Adipose tissue (tissue), 3 donors: Measurements from ENCODE around the gene PRDM16. TPM values are rescaled to one million over a fixed set of nuclear protein-coding genes. Genes with fewer than 3 reads are reported as not detected.

Source experiments
- H3K27ac ChIP-seq: one replicate; pipeline ENCODE4 v1.5.1; 2013; ENCODE audit warnings: low read depth, low read length
- WGBS, 3 donors: extraction: QIAGEN DNeasy Blood & Tissue Kit; methylation state at CpG; one replicate each; pipeline ENCODE4 v1.1.7; 2013; 5-methylcytosine and 5-hydroxymethylcytosine counted together
- polyA plus RNA-seq, 3 donors: library from polyadenylated mRNA; stranded (reverse); fragments of 200-250 nt; gene quantifications; one replicate each; pipeline ENCODE4 v1.2.3, GENCODE V29; 2013
- donor health status: healthy with polysubstance abuse.
- donor health status: Bipolar disorder and iron deficiency.
- donor health status: healthy.

PRDM16 gene
- polyA plus RNA-seq, 3 donors, result 1.6 to 3.6 (median 1.6) TPM

- no peak overlapping the region for H3K27ac ChIP-seq
- WGBS, 3 donors, result 5 to 53% (median 6%) methylated on average over 55 to 63 of the region's 63 CpGs
These were observed 324.3 kb downstream of the PRDM16 start for GRCh38 chr1:3393024-3393986.

GRCh38 chr1:3393987-3394920, 325.3 kb downstream of the PRDM16 start:
- no peak overlapping the region for H3K27ac ChIP-seq
- 29 to 71% (median 29%) methylated on average over 41 to 59 of the region's 59 CpGs for WGBS, 3 donors

- WGBS, 3 donors, result 63 to 87% (median 84%) methylated on average over 11 of the region's 11 CpGs
- H3K27ac ChIP-seq, result no peak overlapping the region
These were observed 327.4 kb downstream of the PRDM16 start for GRCh38 chr1:3396411-3396810.

GRCh38 chr1:3397311-3397710, 328.3 kb downstream of the PRDM16 start:
- no peak overlapping the region for H3K27ac ChIP-seq
- 66 to 76% (median 75%) methylated on average over 17 of the region's 17 CpGs for WGBS, 3 donors

- no peak overlapping the region for H3K27ac ChIP-seq
- 77 to 88% (median 85%) methylated on average over 25 of the region's 25 CpGs for WGBS, 3 donors
These were observed 329.6 kb downstream of the PRDM16 start for GRCh38 chr1:3398396-3399140.

GRCh38 chr1:3399732-3400131, 330.7 kb downstream of the PRDM16 start:
- H3K27ac ChIP-seq, result no peak overlapping the region
- WGBS, 3 donors, result 57 to 83% (median 61%) methylated on average over 5 of the region's 5 CpGs

GRCh38 chr1:3401585-3402257, 332.7 kb downstream of the PRDM16 start:
- WGBS, 3 donors, result 73 to 81% (median 73%) methylated on average over 13 of the region's 13 CpGs
- H3K27ac ChIP-seq, result no peak overlapping the region

- 49 to 68% (median 52%) methylated on average over 29 of the region's 29 CpGs for WGBS, 3 donors
- H3K27ac ChIP-seq, result no peak overlapping the region
These were observed 333.4 kb downstream of the PRDM16 start for GRCh38 chr1:3402258-3403010.

- WGBS, 3 donors, result 68 to 81% (median 77%) methylated on average over 12 of the region's 12 CpGs
- no peak overlapping the region for H3K27ac ChIP-seq
These were observed 334.0 kb downstream of the PRDM16 start for GRCh38 chr1:3403011-3403345.

GRCh38 chr1:3403388-3404231, 334.6 kb downstream of the PRDM16 start:
- H3K27ac ChIP-seq, result no peak overlapping the region
- 49 to 76% (median 63%) methylated on average over 30 of the region's 30 CpGs for WGBS, 3 donors

- 85 to 90% (median 86%) methylated on average over 12 of the region's 12 CpGs for WGBS, 3 donors
- H3K27ac ChIP-seq, result no peak overlapping the region
These were observed 335.3 kb downstream of the PRDM16 start for GRCh38 chr1:3404301-3404700.

GRCh38 chr1:3404801-3405200, 335.8 kb downstream of the PRDM16 start:
- H3K27ac ChIP-seq, result no peak overlapping the region
- WGBS, 3 donors, result 92 to 95% (median 93%) methylated on average over 23 to 27 of the region's 27 CpGs

GRCh38 chr1:3405491-3405890, 336.5 kb downstream of the PRDM16 start:
- no peak overlapping the region for H3K27ac ChIP-seq
- WGBS, 3 donors, result 89 to 92% (median 91%) methylated on average over 29 to 30 of the region's 30 CpGs

GRCh38 chr1:3405974-3406867, 337.2 kb downstream of the PRDM16 start:
- H3K27ac ChIP-seq, result no peak overlapping the region
- 80 to 91% (median 87%) methylated on average over 17 of the region's 17 CpGs for WGBS, 3 donors

GRCh38 chr1:3407021-3407420, 338.0 kb downstream of the PRDM16 start:
- H3K27ac ChIP-seq, result no peak overlapping the region
- WGBS, 3 donors, result 87 to 98% (median 88%) methylated on average over 12 of the region's 12 CpGs
